SH-SY5Y (cell line): Measurements from ENCODE around the gene SLC6A20.

Experiments
- GATA2 ChIP-seq: IDR thresholded peaks from 2 replicates; pipeline ENCODE4 v1.6.1; 2011; ENCODE audit warnings: mild to moderate bottlenecking, low read depth, low read length
- GATA3 ChIP-seq: IDR thresholded peaks from 2 replicates; pipeline ENCODE4 v1.6.1; 2011; ENCODE audit warnings: low read depth, mild to moderate bottlenecking, low read length, moderate library complexity

SLC6A20 gene

GRCh38 chr3:45761831-45762230 is 34.5 kb downstream of the SLC6A20 start:
- TF ChIP-seq GATA3: no peak

DNA sequence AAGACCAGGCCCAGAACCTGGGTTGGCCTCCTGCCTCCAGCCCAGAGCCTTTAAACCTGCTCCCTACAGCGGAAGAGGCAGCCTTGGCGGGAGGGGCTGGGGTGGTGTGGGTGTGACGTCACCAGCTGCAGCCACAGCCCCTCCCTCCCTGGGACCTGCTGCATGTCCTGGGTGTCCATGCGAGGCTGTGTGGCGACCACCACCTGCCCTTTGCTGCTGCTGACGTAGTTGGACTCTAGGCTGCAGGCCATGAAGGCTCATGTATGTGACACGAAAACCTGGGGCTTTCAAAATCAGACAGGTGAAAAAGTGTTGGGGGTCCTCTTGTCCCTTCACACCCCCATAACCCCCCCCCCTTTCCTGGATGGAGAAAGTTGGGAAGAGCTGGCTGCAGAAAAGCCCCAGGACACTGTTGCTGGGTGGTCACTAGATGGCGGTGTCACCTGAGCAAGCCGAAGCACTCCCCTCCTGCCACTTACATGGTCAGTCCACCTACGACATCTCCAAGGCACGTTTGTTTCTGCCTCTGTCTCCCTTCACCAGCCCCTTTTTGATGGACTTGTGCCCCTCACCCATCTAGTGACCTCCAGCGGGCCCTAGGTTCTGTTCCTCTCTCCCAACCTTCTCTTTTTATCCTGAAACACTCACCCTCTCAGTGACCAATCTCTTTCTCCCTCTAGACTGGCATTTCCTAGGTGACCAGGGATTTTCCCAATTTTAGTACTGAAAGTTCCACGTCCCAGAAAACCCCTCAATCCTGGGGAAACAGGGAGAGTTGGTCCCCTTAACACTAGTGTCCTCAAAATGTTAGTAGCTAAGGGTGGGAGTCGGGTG is 35.2 kb downstream of the SLC6A20 start:
- TF ChIP-seq GATA2: no peak
- no peak for TF ChIP-seq GATA3

DNA sequence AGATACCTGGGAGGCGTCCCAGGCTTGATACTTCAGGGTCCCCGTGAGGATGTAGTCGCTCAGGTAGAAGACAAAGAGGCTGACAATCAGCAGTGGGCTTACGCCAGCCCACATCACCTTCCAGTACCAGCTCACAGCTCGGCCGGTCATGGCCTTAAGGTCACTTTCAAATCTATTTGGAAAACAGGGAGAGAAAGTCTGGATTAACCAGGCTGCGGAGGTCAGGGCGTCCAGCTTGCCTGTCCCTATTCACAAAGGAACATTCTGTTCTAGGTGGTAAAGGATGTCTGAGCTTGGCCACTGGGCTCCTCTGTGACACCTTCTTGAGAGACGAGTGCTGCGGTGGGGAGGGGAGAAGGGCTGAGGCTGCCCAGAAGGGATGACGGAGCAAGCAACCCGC is 36.5 kb downstream of the SLC6A20 start:
- no peak for TF ChIP-seq GATA2
- no peak for TF ChIP-seq GATA3

DNA sequence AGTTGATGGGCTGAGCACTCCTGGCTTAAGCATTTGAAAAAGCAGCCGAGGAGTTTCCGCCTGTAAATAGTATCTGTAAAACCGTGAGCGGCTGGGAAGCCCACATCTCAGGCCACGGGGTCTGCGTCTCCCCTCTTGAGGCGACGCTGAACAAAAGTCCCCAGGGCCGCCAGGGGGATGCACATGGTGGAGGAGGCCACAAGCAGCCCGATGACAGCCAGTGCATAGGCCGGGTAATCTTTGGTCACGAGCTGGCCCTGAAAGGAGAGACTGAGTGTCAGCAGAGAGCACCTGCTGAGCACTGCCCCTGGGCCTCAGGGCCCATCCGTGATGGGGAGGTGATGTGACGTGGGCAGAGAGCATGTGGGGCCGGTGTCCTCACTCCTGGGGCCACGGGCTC is 37.5 kb downstream of the SLC6A20 start:
- TF ChIP-seq GATA3: no peak

DNA sequence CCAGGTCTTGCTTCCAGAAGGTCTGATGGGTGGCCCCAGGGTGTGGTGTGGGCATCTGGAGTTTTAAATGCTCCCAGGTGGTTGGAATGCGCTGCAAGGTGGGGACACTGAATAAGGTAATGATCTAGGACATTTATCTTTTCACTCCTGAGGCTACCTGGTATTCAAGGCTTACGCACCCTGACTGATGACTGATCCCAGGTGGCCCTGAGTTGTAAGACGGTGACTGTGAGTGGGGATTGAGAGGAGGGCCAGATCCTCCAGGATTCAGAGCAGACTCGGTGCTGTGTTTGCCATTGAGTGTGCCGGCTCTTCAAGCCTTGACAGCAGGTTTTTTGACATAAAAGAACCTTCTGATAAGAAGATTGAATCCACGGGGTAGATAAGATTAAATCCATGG is 40.3 kb downstream of the SLC6A20 start:
- no peak for TF ChIP-seq GATA3
- TF ChIP-seq GATA2: no peak

GRCh38 chr3:45754461-45754860 is 41.9 kb downstream of the SLC6A20 start:
- no peak for TF ChIP-seq GATA2
- TF ChIP-seq GATA3: no peak

- TF ChIP-seq GATA3 (no peak), GATA2 (no peak)
Measured at GRCh38 chr3:45753095-45753494, 43.2 kb downstream of the SLC6A20 start.

DNA sequence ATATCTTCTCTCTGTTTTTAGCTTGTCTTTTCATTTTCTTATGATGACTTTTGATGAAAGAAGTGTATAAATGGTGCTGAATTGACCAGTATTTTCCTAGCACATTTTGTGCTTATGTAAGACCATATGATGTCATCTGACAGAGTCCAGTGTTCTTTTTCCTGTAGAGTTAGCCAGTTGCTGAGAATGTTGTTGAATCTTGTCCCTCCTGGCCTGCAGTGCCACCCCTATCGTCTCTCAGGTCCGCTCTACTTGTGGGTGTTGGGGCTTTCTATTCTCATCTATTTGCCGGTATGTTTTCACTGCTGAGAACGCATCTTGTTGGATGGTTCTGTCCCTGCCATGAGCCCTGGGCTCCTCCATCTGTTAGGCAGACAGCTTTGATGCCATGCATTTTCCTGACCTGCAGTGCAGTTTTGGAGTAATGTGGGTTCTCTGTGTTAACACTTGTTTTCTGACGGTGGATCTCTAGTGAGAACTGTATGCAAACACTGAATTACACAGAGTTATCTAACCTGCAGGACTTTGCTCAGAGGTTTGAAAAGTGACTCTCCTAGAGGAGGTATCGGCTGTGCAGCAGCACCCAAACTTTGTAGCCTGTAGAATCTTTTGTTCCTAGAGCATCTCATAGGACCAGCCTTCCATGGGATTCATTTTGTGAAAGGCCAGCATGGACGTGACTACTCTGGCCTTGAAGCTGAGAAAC is 44.6 kb downstream of the SLC6A20 start:
- TF ChIP-seq GATA3 (no peak), GATA2 (no peak)

GRCh38 chr3:45749880-45750279 is 46.5 kb downstream of the SLC6A20 start:
- TF ChIP-seq GATA3: no peak
- no peak for TF ChIP-seq GATA2

DNA sequence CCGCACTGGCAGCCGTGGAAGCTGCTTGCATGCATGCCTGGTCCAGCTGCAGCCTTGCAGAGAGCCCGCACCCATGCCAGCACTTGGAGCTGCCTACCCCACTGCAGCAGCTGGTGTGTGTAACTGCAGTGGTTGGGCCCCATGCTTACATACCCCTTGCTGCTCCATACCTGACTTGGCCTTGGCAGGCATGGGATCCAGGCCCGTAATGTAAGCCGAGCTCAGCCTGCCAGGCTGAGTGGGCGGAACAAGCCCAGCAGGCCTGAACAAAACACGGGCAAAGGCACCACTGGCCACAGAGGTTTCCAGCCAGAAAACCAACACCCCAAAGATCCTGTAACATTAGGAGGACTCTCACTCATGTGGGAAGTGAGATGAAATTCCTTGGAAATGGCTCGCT is 48.3 kb downstream of the SLC6A20 start:
- TF ChIP-seq GATA2 (no peak), GATA3 (no peak)

DNA sequence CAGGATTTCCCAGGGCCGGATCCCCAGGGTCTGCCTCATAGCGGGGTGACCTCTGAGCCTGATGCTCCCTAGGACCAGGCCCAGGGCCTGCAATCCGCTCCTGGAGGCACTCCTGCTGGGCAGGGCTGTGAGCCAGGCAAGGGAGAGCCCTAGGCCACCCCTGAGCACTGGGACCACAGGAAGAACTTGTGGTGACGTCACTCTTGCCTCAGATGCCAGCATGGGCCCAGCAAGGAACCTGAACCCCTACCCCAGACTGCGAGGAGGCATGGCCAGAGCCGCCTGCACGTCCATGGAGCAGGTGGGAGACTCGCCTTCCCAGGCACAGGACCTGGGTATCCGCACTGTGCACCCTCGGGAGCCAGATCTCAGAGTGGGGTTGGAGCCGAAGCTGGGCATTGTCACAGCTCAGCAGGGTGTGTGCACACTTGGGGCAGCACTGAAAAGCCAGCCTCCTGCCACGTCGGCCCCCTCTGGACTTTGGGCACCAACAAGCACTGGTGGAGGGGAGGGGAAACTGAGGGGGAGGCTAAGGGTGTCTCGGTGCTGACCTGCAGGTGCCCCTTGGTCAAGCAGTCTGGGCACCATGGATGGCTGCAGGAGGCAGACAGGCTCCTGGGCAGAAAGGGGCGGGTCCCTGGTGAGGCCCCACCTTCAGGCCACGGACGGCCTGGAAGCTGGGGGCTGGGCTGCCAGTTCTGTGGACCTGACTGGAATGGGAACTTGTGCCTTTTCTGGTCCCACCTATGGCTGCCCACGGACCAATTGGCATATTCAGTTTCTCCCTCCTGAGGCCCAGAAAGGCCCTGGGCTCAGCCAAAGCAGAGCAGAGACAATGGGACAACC is 49.3 kb downstream of the SLC6A20 start:
- TF ChIP-seq GATA2: no peak
- TF ChIP-seq GATA3: no peak

- no peak for TF ChIP-seq GATA2
- TF ChIP-seq GATA3: no peak
Measured at GRCh38 chr3:45746165-45746776, 50.1 kb downstream of the SLC6A20 start.

- TF ChIP-seq GATA3 (no peak), GATA2 (no peak)
Measured at GRCh38 chr3:45742461-45743089, 53.8 kb downstream of the SLC6A20 start.
